ENCODE measurements around the gene SUV39H2.

DNA sequence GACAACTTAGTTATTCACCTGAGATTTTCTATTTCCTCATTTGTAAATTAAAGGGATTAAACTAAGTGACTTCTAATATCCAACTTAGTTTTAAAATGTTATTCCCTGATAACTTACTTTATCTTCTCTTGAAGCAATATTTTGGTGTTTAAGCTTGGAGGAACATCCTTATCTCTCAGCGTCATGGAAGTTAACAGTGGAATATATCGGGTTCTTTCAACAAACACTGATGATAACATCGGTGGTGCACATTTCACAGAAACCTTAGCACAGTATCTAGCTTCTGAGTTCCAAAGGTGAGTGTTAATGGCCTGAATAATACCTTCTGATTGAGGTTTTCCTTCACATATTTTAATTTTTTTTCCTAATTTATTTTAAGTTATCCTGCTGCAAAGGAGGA, 26.4 kb upstream of the SUV39H2 start:
- TF ChIP-seq EZH2 (IDR thresholded peaks at IDR 0.05; ENCODE audit: insufficient read depth, poor library complexity, severe bottlenecking) (no peak), EZH2phosphoT487 (IDR thresholded peaks at IDR 0.05; ENCODE audit: insufficient read depth, low read depth) (no peak)
